ENCODE data around the gene SLC24A3.

Gene SLC24A3

DNA sequence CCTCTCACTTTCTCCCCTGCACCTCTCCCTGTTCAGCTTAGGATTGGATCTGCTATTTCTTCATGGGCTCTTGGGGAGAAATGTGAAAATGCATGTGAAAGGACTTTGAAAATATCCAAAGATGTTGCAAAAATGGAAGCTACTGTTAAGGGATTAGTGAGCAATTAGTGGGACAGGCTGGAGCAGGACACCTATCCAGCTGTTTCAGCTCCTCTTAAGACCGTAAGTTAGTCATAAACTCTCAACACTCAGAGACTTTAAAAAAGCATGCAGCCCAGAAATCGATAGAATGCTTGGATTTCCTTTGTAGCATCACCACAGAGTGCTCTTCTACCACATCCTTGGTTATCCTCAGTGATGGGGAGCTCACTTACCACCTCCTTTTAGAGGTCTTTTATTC, 88.7 kb downstream of the SLC24A3 start:
- DNase-seq = no peak

DNA sequence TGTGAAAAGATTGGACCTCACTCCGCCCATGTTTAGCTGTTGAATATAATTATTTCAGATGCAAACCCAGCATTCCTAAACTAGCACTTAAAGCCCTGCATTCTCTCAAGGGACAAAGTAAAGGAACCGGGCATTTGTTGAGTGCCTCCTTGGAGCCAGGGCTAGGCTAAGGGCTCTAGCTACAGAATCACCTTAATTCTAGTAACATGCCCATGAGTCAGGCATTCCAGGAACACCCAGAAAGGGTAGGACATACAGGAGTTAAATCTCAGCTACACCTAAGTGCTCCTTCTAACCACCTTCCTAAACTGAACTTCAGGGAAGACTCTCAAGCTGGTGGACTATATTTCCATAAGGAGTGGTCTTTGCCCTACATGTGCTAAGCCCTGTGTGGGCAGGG, 89.4 kb downstream of the SLC24A3 start:
- DNase-seq = no peak

DNA sequence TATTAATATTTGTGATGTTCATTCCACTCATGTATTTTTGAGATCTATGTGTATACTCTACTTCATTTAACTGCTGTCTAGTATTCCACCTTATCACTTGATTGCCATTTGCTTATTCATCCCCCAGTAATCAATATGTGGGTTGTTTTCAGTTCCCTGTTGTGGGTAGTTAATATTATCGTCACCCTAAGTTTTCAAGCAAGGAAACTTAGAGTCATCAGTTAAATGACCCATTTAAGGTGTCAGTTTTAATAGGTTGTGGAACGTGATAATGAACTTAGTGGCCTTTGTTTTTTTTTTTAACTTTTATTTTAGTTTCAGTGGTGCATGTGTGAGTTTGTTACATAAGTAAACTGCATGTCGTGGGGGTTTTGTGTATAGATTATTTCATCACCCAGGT, 90.3 kb downstream of the SLC24A3 start:
- no peak for DNase-seq

DNA sequence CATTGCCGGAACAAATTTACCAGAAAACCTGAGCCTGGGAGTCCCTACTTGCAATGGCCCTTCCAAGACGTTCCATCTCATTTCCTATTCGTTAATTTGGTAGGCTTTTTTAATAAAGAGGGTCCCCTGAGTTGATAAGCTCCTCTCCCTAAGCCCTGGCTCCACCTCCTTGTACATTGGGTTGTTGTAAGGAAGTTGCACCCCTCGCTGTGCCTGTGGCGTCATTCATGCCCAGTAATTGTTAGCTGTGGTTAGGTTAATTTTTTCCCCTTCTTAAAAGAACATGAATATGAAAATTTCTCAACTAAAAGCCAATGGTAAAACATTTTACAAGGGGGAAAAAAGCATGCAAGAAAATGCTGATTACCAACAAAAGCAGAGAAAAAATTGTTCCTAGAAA, 91.9 kb downstream of the SLC24A3 start:
- no peak for DNase-seq

DNA sequence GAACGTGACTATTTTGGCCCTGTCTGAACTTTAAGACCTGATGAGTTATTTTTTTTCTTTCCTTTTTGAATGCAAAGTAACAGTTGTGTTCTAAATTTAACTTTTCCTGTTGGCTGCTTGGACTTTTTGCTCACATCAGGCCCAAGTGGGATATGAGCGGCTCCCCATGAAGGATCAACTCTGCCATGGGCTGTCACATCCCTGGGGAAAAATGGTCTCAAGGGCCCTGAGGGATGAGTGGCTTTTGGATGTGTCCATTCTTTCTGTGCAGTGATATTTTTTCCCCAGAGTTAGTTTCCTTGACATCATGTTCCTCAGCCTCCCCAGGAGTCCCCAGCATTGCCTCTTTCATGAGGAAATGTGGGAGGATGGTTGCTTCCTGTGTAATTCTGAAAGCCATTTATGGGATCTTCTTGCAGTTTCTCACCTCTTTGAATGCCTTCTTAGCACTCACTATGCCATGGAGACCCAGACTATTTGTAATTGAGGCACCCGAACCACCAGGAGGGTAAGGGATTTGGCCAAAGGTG, 92.5 kb downstream of the SLC24A3 start:
- no peak for DNase-seq

DNA sequence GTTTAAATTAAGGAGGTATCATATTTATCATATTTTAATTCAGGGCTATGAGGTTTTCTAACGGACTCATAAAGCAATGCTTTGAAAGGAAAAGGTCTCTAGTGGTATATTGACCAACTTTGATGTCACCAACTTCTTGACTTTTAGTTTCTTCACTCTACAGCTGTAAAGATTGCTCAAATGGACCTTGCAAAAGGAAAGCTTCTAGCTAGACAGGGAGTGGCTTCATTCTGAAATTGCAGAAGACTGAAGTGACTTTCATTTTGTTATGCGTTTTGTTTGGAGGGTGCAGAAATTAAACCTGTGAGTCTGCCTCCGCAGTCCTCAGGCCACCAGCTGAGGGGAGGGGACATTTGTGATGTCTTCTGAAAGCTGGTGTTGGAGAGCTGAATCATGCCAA, 95.7 kb downstream of the SLC24A3 start:
- DNase-seq = no peak

DNA sequence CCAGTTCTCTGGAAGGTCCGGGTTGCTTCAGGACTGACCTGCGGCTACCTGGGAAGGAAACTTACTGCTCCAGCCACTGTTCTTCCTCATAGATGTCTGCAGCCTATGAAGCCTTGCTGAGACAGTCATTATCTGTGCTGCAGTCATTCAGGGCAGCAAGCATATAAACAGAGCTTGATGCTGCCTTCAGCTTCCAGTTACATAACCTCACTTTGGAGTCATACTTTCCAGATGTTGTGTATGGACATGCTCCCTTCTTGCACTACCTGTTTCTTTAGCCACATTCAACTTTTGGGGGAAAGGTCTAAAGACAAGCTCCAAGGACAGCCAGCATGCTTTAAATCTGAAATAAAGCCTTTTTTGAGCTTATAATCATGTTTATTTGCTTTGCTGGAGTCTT, 98.1 kb downstream of the SLC24A3 start:
- DNase-seq = no peak

DNA sequence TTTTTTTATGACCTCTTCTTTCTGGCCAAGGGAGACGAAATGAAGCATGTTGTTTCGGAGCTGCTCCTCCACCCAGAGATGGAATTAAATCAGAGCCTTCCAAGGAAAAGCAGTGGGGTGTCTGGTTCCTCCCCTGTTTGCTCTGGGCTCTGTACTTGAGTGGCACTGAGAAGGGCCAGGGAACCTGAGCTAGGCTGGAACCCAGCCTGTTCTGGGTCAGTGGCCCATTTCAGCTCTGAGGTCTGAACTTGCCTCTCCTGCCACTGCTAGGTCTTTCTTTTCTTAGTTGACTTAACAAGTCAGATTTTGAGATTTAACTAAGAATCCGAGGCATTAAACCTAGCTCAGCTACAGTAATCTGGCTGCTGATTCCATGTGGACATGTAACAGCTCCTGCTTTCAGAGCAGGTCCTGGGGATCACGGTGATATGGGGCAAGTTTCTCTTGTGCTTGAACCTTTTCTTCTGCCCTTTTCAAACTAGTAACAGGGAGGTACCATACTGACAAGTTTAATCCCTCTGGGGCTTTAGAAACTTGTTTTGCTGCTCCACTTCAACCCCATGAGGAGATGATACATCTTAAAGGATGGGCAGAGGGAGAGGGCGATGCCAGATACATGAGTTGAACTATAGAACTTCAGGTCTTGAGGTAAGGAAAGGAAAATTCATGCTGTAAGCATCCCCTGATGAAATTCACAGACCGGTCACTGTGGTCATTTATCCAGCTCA, 101.1 kb downstream of the SLC24A3 start:
- DNase-seq = no peak

DNA sequence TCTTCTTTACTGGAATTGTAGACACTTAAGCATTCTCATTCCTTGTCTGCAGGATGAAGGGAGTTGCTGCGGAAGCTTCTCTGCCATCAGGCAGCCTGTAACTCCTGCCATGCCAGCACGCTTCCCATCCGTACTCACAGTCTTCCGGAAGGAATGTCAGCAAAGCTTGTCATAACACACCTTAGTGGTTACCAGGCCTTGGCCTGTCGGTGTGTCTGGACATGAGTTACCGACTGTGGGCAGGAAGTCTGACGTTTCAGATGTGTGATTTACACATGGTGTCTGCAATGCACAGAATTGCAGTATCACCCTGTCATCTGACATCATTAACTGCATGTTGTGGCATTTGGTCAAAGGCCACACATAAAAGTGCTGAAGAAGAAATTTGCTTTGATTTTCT, 102.2 kb downstream of the SLC24A3 start:
- DNase-seq = no peak

DNA sequence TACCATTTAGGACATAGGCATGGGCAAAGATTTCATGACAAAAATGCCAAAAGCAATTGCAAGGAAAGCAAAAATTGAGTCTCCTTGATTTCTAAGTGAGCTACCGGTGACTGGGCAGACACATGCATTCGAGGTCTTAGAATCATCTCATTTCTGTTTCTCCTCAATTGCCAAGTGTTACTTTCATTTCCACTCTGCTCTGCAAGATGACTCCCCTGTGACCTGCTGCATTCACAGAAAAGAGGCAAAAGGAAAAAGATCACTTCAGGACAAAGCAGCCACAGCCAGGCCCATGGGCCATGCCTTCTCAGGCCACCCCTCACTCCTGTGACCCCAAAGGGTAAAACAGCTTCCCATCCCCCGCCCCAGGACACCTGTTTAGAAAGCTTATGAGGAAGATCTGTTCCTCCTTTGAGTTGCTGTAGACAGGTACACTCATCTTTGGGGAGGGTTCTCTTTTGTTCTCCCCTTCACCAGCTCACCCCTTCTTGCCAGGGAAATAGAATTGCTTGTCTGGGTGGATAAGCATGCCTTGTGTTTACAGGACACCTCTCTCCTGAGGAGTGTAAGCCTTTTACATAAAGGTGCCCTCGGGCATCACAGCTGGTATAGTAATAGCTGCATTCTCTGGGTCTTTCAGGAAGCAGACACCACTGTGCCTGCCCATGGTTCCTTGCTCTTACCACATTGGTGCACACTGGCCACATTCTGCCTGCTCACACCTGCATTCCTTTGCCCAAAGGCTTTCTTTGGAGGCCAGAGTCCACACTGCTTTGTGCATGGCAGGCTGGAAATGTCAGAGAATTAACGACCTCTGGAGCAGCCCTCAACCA, 105.0 kb downstream of the SLC24A3 start:
- no peak for DNase-seq

DNA sequence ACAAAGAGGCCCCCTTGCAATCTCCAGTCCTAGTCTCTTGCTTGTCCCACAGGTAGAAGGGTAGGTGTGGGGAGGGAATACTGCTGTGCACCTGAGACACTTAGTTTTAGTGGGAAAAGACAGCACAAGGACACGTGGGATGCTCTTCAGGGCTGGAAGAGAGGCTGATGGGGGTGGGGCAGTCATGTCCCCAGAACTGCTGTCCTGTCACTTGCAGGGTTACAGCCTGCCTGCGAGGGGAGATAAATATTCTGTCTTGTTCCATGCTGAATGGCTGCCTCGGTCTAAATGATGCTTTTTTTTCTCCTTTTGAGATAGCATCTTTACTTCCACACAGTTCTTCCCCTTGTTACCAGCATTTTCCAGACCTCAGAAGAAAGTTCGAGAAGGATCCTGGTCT, 106.2 kb downstream of the SLC24A3 start:
- DNase-seq = no peak

DNA sequence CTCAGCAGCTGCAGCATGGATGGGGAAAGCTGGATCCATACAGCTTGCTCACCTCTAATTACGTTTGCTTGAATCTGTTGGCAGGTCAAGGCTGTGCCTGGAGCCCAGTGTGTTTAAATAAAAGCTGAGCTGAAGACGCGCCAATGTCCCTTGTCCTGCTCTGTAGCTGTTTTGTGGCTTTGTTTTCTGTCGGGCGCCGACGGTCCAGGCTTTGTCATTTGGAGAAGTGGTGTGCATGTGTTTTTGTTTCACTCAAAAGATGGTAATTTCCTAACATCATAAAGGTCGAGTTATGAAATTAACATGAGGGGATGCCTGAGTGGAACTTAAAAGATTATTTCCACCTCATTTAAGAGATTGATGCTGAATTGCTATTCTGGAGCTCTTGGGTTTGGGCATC, 107.6 kb downstream of the SLC24A3 start:
- no peak for DNase-seq

DNA sequence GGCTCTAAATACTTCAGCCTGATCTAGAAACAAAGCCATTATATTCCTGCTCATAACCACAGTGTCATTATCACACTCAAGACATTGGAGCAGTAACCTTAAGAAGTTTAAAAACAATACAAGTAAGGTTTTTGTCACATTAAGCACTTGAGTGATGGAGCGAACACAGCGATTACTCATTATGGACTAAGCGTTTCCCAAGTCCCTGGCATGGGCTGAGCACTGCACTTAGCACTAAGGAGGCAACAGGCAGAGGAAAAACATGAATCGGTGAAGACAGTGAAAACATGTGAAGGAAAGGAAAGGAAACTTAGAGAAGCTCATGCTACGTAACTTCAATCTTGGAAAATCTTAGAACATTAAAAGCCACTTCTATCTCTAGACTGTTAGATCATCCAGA, 108.7 kb downstream of the SLC24A3 start:
- no peak for DNase-seq

DNA sequence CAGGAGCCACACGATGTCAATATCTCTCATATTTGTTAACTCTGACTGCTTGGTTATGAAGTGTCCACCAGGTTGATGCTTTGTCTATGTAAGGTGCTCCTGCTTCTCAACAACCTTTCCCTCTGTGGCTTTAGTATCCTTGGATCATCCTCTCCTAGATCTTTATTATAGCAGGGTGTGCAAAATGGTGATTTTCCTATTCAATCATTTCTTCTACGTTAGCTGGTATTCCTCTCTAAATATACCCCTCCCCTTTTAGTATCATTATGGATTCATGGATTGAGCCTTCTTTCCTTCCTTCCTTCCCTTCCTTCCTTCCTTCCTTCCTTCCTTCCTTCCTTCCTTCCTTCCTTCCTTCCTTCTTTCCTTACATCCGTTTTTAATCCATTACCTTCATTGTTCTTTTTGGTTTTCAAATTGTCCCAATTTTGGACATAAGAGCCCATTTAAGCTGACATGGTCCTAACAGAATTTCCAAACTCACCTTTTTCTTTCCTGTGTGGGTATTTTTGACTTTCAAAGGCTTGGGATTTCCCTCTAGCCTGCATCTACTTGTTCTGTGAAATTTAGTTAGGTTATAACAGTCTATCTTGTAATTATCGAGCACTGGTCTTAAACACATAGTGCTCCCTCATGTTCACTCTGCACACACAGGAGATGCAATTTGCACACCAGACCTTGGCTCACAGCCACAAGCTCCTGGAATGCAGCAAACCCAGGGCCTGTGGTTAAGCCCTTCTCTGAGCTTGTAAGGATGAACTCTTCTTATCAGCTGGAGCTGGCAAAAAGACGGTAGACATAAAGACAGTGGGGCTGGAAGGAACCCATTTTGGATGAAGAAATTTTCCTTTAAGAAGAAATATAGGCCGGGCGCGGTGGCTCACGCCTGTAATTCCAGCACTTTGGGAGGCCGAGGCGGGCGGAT, 109.9 kb downstream of the SLC24A3 start:
- DNase-seq = no peak

DNA sequence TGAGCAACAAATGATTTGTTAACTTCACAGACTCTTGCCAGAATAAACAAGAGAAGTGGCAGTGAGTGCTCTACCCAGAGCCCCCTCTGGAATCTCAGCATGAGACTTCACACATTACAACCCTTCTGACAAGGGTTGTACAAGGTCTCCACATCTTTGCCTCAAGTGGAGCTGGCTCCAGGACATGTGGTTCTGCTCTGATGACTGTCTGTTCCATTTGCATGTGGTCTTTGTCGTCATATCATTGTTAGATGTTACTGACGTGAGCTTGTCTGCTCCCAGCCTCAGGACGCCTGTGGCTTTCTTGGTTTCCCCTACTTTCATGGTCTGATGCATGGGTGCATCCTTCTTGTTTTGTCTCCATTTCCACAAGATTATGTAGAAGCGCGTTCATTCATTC, 115.0 kb downstream of the SLC24A3 start:
- DNase-seq = no peak

DNA sequence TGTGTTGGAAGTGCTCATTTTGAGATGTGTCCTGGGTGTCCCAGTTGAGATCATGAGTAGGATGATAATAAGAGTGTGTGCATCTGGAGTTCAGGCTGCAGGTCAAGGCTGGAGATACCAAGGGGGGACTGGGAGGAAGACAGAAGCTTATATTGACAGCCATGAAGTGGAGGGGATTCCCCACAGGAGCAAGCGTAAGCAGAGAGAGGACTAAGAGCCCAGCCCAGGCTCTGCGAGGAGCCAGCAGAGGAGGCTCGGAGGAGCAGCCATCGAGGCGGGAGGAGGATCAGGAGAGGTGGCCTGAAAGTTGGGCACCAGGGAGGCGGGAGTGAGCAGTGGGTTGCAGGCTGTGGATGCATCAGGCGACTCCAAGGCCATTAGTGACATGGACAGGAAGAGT, 116.2 kb downstream of the SLC24A3 start:
- DNase-seq = no peak

DNA sequence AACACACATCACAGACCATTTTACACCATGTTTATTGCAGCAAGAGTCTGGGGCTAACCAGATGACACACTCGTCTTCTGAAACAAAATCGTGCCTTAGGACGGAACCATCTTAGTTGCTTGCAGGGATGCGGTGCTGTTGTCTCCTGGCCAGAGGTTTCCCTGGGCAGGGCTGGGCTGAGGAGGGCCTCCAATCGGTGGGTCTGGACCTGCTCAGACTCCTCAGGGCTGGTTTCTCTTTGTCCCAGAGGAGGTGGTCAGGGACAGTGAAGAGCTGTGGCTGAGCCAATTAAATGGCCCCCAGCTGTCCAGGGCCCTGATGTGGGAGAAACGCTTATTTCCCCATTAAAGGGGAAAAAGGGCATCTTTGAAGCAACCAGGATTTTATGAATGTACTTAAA, 117.6 kb downstream of the SLC24A3 start:
- DNase-seq = no peak

DNA sequence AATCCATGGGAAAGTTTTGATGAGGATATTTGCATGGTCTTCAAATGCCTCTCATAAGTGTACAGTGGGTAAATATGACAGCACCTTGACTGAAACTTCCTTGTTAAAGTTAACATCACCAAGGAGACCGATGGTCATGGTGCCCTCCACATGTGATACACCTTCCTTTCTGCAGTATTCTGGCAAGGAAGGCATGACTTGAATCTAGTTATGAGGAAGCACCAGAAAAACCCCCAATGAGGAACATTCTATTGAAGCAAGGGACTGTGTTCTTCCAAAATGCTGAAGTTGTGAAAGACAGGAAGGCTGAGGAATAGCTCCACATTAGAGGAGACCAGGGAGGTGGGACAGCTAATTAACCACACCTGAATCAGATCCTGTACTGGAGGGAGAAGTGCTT, 118.3 kb downstream of the SLC24A3 start:
- DNase-seq = no peak

DNA sequence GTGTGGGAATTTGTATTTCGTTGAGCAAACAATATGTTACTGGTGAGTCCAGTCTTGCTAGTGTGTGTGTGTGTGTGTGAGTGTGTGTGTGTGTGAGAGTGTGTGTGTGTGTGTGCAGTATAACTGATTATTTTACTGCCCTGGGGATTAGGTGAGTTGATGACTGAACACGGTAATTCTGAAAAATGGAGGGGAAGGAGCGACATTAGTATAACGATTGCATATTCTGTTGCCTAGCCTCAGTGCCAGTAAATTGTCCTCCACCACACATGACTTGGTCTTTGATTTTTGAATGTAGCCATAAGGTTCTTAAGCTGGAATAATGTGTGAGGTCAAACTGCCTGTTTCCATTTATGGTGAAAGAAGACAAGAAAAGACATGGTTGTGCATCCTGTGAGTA, 121.1 kb downstream of the SLC24A3 start:
- DNase-seq = no peak

DNA sequence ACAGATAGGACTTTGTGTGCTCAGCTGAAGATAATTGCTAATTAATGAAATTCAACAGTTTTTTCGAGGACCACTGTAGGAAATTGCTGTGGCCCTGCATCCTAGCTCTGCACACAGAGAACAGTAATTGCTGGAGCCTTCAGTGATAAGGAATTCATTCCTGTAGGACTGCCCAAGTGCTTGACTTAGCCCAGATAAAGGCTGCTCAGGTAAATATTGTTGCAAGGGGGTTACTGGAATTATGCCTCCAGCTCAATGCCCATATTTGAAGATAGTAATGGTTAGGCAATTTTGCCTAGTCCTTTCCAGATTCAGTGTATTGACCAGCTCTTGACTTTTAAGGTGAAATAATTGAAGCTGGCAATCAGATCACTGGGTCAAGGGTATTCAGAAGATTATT, 122.9 kb downstream of the SLC24A3 start:
- no peak for DNase-seq

DNA sequence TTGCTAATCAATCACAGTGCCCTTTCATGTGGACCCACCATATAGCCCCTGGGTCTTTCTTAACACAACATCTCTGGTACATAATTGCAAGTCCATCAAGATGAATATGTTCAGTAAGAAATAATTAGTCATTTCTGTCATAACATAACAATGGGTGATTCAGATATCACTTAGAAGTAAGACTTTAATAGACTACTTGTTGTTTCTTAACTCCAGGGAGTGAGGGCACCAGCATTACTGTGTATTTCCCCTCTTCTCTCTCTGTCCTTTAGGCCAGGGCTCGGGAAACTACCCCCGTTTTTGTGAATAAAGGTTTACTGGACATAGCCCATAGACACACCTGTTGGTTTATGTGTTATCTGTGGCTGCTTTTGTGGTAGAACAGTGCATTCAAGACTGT, 123.5 kb downstream of the SLC24A3 start:
- no peak for DNase-seq

DNA sequence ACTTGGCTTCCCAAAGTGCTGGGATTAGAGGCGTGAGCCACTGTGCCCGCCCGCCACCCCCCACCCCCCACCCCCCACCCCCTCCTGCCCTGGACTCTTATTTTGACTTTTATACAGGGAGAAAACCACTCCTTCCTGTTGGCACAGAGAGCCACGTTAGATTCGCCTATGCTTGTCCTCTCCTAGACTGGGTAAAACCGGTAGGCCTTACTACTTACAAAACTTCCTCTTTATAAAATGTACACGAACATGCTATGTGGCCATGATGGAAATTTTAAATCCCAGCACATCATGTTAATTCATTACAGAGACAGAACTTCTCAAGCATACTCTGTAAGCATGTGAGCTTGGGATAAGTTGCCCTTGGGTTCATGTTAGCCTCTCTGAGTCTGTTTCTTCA, 124.2 kb downstream of the SLC24A3 start:
- DNase-seq = no peak

All from hypothalamus (tissue), 51 donors.